PFSK-1 (cell line): ENCODE results near the gene NPAS2.

Source experiments
- FOXP2 ChIP-seq: optimal IDR thresholded peaks from 2 replicates; pipeline ENCODE3; 2011; ENCODE audit warnings: borderline replicate concordance, control low read depth, inconsistent platforms; ENCODE audit not compliant: insufficient read depth; ENCODE audit errors: extremely low read length, extremely low read depth
- POLR2AphosphoS5 ChIP-seq: IDR thresholded peaks from 2 replicates; pipeline ENCODE4 v1.6.1; 2012; ENCODE audit warnings: low read depth, mild to moderate bottlenecking, control low read depth, low read length, moderate library complexity
- REST ChIP-seq, 2 experiments: IDR thresholded peaks; 2 replicates each; pipeline versions ENCODE4 v1.6.1 to v1.8.0; 2011 to 2012; ENCODE audit warnings: low read depth in 2 of 2, low read length in 2 of 2, control low read depth in 1 of 2, inconsistent platforms in 1 of 2, mild to moderate bottlenecking in 1 of 2, moderate library complexity in 1 of 2; ENCODE audit not compliant: insufficient read depth in 1 of 2
- SIN3A ChIP-seq: IDR thresholded peaks from 2 replicates; pipeline ENCODE4 v1.6.1; 2012; ENCODE audit warnings: mild to moderate bottlenecking, low read length, moderate library complexity, borderline replicate concordance; ENCODE audit not compliant: insufficient read depth
- TAF1 ChIP-seq: IDR thresholded peaks from 2 replicates; pipeline ENCODE4 v1.6.1; 2012; ENCODE audit warnings: low read length, control low read depth, borderline replicate concordance; ENCODE audit not compliant: insufficient read depth

Gene NPAS2

GRCh38 chr2:100868083-100868482 is 48.1 kb downstream of the NPAS2 start:
- TF ChIP-seq REST (IDR thresholded peaks at IDR 0.05; ENCODE audit: insufficient read depth in 1 of 2, low read depth in 2 of 2, low read length in 2 of 2) = no peak
- no peak for TF ChIP-seq POLR2AphosphoS5
- no peak for TF ChIP-seq TAF1
- TF ChIP-seq SIN3A = no peak
- no peak for TF ChIP-seq FOXP2

GRCh38 chr2:100869120-100869519 is 49.2 kb downstream of the NPAS2 start:
- TF ChIP-seq POLR2AphosphoS5 (no peak), REST (IDR thresholded peaks at IDR 0.05; ENCODE audit: insufficient read depth in 1 of 2, low read depth in 2 of 2, low read length in 2 of 2) (no peak), FOXP2 (no peak), SIN3A (no peak), TAF1 (no peak)

- no peak for TF ChIP-seq SIN3A
- no peak for TF ChIP-seq FOXP2
- TF ChIP-seq POLR2AphosphoS5 = no peak
- no peak for TF ChIP-seq TAF1
- no peak for TF ChIP-seq REST (IDR thresholded peaks at IDR 0.05; ENCODE audit: insufficient read depth in 1 of 2, low read depth in 2 of 2, low read length in 2 of 2)
These were observed 51.0 kb downstream of the NPAS2 start for GRCh38 chr2:100870652-100871531.

GRCh38 chr2:100875516-100876230 is 55.7 kb downstream of the NPAS2 start:
- TF ChIP-seq POLR2AphosphoS5 (no peak), FOXP2 (no peak), REST (IDR thresholded peaks at IDR 0.05; ENCODE audit: insufficient read depth in 1 of 2, low read depth in 2 of 2, low read length in 2 of 2) (no peak), TAF1 (no peak), SIN3A (no peak)
